Astrocyte of the hippocampus (primary cell): ENCODE measurements around the gene C6orf163.

Source experiments
- DNase-seq: peaks from one replicate; pipeline ENCODE4 v3.0.0; 2011; ENCODE audit warnings: low read depth, low spot score

The C6orf163 gene

DNA sequence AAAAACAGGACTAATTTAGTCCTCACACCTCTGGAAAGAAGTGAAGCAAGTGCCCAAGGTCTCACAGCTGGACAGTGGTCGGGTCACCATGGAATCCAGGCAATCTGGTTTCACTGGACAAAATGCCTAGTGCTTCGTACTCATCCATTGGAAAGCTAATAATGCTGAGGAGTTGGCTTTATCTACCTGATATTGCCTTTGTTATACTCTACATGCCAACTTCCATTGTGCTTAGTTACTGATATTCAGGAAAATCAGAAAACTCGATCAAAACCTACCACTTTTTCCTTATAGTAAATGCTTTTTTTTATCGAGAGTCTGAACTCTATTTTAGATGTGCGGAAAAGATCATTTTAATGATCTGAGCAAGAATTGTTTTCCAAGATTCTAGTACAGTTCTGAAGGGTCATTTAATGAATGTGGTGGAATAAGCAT is 64.1 kb downstream of the C6orf163 start:
- DNase-seq: no peak
